DMS53 treated with DMSO at 0.1 percent for 48 hours (cell line): Measurements from ENCODE around the gene EXOSC9.

ENCODE experiments used
- DNase-seq: peaks from one replicate; lab custom pipeline; 2025; ENCODE audit not compliant: unreplicated experiment; lab: John Stamatoyannopoulos, UW

Gene EXOSC9

GRCh38 chr4:121788896-121789295, 12.2 kb upstream of the EXOSC9 start:
- no peak for DNase-seq

GRCh38 chr4:121789455-121789854, 11.7 kb upstream of the EXOSC9 start:
- no peak for DNase-seq

- no peak for DNase-seq
These were observed 10.9 kb upstream of the EXOSC9 start for GRCh38 chr4:121789960-121790829.

- no peak for DNase-seq
These were observed 10.1 kb upstream of the EXOSC9 start for GRCh38 chr4:121790976-121791375.

GRCh38 chr4:121791481-121791880, 9.6 kb upstream of the EXOSC9 start:
- DNase-seq: no peak

GRCh38 chr4:121792966-121793365, 8.2 kb upstream of the EXOSC9 start:
- no peak for DNase-seq

GRCh38 chr4:121794505-121795188, 6.5 kb upstream of the EXOSC9 start:
- no peak for DNase-seq

GRCh38 chr4:121796283-121796682, 4.8 kb upstream of the EXOSC9 start:
- DNase-seq: no peak

- DNase-seq: no peak
These were observed 1.8 kb upstream of the EXOSC9 start for GRCh38 chr4:121799208-121799823.

GRCh38 chr4:121799867-121800501, 1.1 kb upstream of the EXOSC9 start:
- DNase-seq: no peak

GRCh38 chr4:121800638-121800960, 524 bp upstream of the EXOSC9 start:
- peak; percentile 33 for DNase-seq

GRCh38 chr4:121801715-121802075, 572 bp downstream of the EXOSC9 start:
- DNase-seq: no peak

- DNase-seq: no peak
These were observed 5.3 kb downstream of the EXOSC9 start for GRCh38 chr4:121806411-121806810.

GRCh38 chr4:121811122-121811521, 10.0 kb downstream of the EXOSC9 start:
- DNase-seq: no peak

GRCh38 chr4:121814756-121815155, 13.6 kb downstream of the EXOSC9 start:
- no peak for DNase-seq

- no peak for DNase-seq
These were observed 15.9 kb downstream of the EXOSC9 start for GRCh38 chr4:121817006-121817405.

GRCh38 chr4:121817701-121818100, 16.6 kb downstream of the EXOSC9 start:
- DNase-seq: no peak

- DNase-seq: no peak
These were observed 17.1 kb downstream of the EXOSC9 start for GRCh38 chr4:121818215-121818614.

- no peak for DNase-seq
These were observed 18.3 kb downstream of the EXOSC9 start for GRCh38 chr4:121819216-121819965.

- no peak for DNase-seq
These were observed 20.9 kb downstream of the EXOSC9 start for GRCh38 chr4:121822047-121822446.
